ENCODE data around the gene NR1H4. TPM values are rescaled to one million over a fixed set of nuclear protein-coding genes. Genes with fewer than 3 reads are reported as not detected.

The NR1H4 gene
- total and polyA plus RNA-seq, 4 donors, result 0.06 to 1.3 TPM; not detected in 2

DNA sequence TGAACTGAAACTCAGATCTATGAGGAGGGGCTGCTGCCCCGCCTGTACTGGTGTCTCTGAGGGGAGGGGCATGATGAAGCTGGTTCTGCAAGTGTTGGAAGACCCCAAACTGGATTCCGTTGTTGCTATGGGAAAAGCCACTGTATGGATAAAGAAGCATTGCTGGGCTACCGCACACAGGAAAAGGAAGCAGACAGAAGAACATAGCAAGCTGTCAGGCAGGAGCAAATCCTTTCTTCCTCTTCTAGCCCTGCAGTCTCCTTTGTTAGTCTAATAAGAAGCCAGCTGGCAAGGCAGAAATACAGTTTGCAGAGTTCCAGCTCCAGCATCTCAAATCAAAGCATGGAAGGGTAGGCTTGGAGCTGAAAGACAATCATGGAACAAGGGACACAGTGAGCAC, 26.3 kb upstream of the NR1H4 start:
- no peaks in the 10 kb centered on the region for H3K9me3 ChIP-seq (ENCODE audit: control insufficient read depth in 4 of 4, insufficient read depth in 3 of 4, low read length in 3 of 4)
- H3K27me3 ChIP-seq (ENCODE audit: control insufficient read depth in 3 of 3, insufficient read depth in 3 of 3, low read length in 2 of 3), result no peaks in the 10 kb centered on the region
- peaks cover 0 to 2% (median 0%) of the 10 kb centered on the region in 5 donors for H3K4me1 ChIP-seq (ENCODE audit: control insufficient read depth in 5 of 5, insufficient read depth in 5 of 5, low read length in 5 of 5)
- H3K4me3 ChIP-seq, result no peak overlapping the region
- TF ChIP-seq, protein P1, sequence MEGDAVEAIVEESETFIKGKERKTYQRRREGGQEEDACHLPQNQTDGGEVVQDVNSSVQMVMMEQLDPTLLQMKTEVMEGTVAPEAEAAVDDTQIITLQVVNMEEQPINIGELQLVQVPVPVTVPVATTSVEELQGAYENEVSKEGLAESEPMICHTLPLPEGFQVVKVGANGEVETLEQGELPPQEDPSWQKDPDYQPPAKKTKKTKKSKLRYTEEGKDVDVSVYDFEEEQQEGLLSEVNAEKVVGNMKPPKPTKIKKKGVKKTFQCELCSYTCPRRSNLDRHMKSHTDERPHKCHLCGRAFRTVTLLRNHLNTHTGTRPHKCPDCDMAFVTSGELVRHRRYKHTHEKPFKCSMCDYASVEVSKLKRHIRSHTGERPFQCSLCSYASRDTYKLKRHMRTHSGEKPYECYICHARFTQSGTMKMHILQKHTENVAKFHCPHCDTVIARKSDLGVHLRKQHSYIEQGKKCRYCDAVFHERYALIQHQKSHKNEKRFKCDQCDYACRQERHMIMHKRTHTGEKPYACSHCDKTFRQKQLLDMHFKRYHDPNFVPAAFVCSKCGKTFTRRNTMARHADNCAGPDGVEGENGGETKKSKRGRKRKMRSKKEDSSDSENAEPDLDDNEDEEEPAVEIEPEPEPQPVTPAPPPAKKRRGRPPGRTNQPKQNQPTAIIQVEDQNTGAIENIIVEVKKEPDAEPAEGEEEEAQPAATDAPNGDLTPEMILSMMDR (IDR thresholded peaks at IDR 0.05; ENCODE audit: control extremely low read depth, extremely low read depth), result no peak
- DNase-seq (peak in 2 of 3 donors; percentile 16 to 27), ATAC-seq (ENCODE audit: insufficient read depth, low FRiP score) (no peak)
- 5 to 7% methylated on average over 3 of the region's 3 CpGs for WGBS, 2 donors
- no peak overlapping the region for H3K27ac ChIP-seq (ENCODE audit: low read depth in 1 of 2, low read length in 1 of 2)
- no peaks in the 10 kb centered on the region for H3K36me3 ChIP-seq (ENCODE audit: control insufficient read depth in 4 of 4, insufficient read depth in 4 of 4, low read length in 4 of 4)
- peak overlapping the region in 1 of 2 donors; percentile 9 for H3K9ac ChIP-seq (ENCODE audit: insufficient read depth in 1 of 2, low read length in 2 of 2)

DNA sequence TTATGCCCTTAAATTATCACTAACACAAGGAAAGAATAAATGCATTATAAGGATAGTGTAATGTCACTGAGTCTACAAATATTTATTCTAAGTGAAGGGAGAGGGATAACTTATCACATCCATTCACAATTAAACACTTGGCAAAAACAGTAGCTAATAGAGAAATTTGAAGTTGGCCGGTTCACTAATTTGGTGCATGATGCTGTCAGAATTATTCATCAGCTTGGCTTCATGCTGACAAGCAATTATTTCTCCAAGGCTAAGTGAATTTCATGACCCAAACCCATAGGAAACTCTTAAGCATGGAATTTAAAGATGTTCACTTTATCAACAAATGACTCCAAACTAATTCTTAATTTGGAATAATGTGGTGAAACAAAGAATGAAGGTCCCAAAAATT, 25.0 kb upstream of the NR1H4 start:
- no peaks in the 10 kb centered on the region for H3K9me3 ChIP-seq (ENCODE audit: control insufficient read depth in 4 of 4, insufficient read depth in 3 of 4, low read length in 3 of 4)

DNA sequence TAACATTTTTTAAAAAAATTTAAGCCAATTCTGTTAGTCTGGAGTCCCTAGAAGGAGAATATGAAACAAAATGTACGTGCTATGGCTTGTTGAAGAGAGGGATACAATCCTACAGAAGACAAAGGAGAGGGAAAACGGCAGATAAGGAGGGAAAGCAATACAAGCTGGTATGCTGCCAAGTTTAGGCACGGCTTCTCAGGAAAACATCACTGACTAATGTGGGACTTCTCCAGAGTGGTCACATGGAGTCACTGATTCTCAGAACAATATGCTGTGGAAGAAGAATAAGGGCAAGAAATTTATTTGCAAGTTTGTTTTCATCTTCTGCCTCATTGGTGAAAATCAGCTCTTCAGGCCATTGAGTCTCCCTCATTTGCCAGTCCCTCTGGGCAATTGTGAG, 22.9 kb upstream of the NR1H4 start:
- Histone ChIP-seq H3K36me3 (ENCODE audit: control insufficient read depth in 4 of 4, insufficient read depth in 4 of 4, low read length in 4 of 4) (no peaks in the 10 kb centered on the region), H3K9me3 (ENCODE audit: control insufficient read depth in 4 of 4, insufficient read depth in 3 of 4, low read length in 3 of 4) (no peaks in the 10 kb centered on the region), H3K9ac (ENCODE audit: insufficient read depth in 1 of 2, low read length in 2 of 2) (no peak overlapping the region), H3K27me3 (ENCODE audit: control insufficient read depth in 3 of 3, insufficient read depth in 3 of 3, low read length in 2 of 3) (no peaks in the 10 kb centered on the region), H3K4me3 (no peak overlapping the region), H3K4me1 (ENCODE audit: control insufficient read depth in 5 of 5, insufficient read depth in 5 of 5, low read length in 5 of 5) (peaks cover 0 to 2% (median 0%) of the 10 kb centered on the region in 5 donors), H3K27ac (ENCODE audit: low read depth in 1 of 2, low read length in 1 of 2) (no peak overlapping the region)
- TF ChIP-seq, protein P1 (IDR thresholded peaks at IDR 0.05; ENCODE audit: control extremely low read depth, extremely low read depth), result no peak
- DNase-seq, result peak in 1 of 3 donors; percentile 39
- WGBS, 2 donors, result 55 to 69% methylated on average over 3 of the region's 3 CpGs
- no peak for ATAC-seq (ENCODE audit: insufficient read depth, low FRiP score)

More for the DNA sequence above, 25.0 kb upstream of the NR1H4 start:
- no peaks in the 10 kb centered on the region for H3K27me3 ChIP-seq (ENCODE audit: control insufficient read depth in 3 of 3, insufficient read depth in 3 of 3, low read length in 2 of 3)
- no peak overlapping the region for H3K27ac ChIP-seq (ENCODE audit: low read depth in 1 of 2, low read length in 1 of 2)
- 67 to 86% methylated on average over 1 of the region's 1 CpG for WGBS, 2 donors
- DNase-seq (no peak), ATAC-seq (ENCODE audit: insufficient read depth, low FRiP score) (no peak)
- peaks cover 0 to 2% (median 0%) of the 10 kb centered on the region in 5 donors for H3K4me1 ChIP-seq (ENCODE audit: control insufficient read depth in 5 of 5, insufficient read depth in 5 of 5, low read length in 5 of 5)
- TF ChIP-seq, protein P1 (IDR thresholded peaks at IDR 0.05; ENCODE audit: control extremely low read depth, extremely low read depth), result no peak
- no peak overlapping the region for H3K9ac ChIP-seq (ENCODE audit: insufficient read depth in 1 of 2, low read length in 2 of 2)
- H3K4me3 ChIP-seq, result no peak overlapping the region
- no peaks in the 10 kb centered on the region for H3K36me3 ChIP-seq (ENCODE audit: control insufficient read depth in 4 of 4, insufficient read depth in 4 of 4, low read length in 4 of 4)

DNA sequence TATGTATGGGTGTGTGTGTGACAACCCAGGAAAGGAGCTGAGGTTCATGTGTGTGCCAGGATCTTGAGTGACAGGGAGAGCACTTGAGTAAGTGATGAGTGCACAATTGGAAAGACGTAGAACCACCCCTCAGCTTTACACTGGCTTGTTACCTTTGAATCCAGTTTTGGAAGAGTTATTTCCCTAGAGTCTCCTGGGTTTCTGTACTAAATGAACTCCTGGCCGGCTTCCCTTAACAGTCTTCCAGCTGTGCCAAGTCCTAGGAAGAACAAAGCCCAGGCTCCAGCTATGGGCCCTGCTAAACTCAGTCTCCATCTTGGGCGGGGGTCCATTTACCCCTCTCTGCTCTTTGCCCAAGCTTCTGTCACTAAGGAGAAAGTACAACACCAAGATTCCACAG, 19.7 kb upstream of the NR1H4 start:
- TF ChIP-seq, protein P1 (IDR thresholded peaks at IDR 0.05; ENCODE audit: control extremely low read depth, extremely low read depth), result no peak
- Histone ChIP-seq H3K9ac (ENCODE audit: insufficient read depth in 1 of 2, low read length in 2 of 2) (no peak overlapping the region), H3K36me3 (ENCODE audit: control insufficient read depth in 4 of 4, insufficient read depth in 4 of 4, low read length in 4 of 4) (no peaks in the 10 kb centered on the region), H3K27me3 (ENCODE audit: control insufficient read depth in 3 of 3, insufficient read depth in 3 of 3, low read length in 2 of 3) (no peaks in the 10 kb centered on the region), H3K4me1 (ENCODE audit: control insufficient read depth in 5 of 5, insufficient read depth in 5 of 5, low read length in 5 of 5) (peaks cover 0 to 2% (median 0%) of the 10 kb centered on the region in 5 donors), H3K27ac (ENCODE audit: low read depth in 1 of 2, low read length in 1 of 2) (no peak overlapping the region), H3K4me3 (no peak overlapping the region), H3K9me3 (ENCODE audit: control insufficient read depth in 4 of 4, insufficient read depth in 3 of 4, low read length in 3 of 4) (no peaks in the 10 kb centered on the region)
- DNase-seq (no peak), ATAC-seq (ENCODE audit: insufficient read depth, low FRiP score) (no peak)
- 52 to 76% methylated on average over 3 of the region's 3 CpGs for WGBS, 2 donors

Measured in lung (tissue), 12 donors.